GM12872 (cell line): Measurements from ENCODE around the gene ZNF135.

ENCODE experiments used
- CTCF ChIP-seq: IDR thresholded peaks from 3 replicates; pipeline ENCODE4 v1.5.1; 2011; ENCODE audit warnings: low read depth, mild to moderate bottlenecking, low read length, moderate library complexity; ENCODE audit not compliant: insufficient read depth

ZNF135 gene

GRCh38 chr19:58040751-58041525, 18.1 kb upstream of the ZNF135 start:
- TF ChIP-seq CTCF = no peak

- no peak for TF ChIP-seq CTCF
Observed at GRCh38 chr19:58042495-58043340, 16.4 kb upstream of the ZNF135 start.

- TF ChIP-seq CTCF = no peak
Observed at GRCh38 chr19:58044391-58044790, 14.7 kb upstream of the ZNF135 start.

GRCh38 chr19:58044886-58045285, 14.2 kb upstream of the ZNF135 start:
- TF ChIP-seq CTCF = no peak

GRCh38 chr19:58045411-58046050, 13.6 kb upstream of the ZNF135 start:
- no peak for TF ChIP-seq CTCF

GRCh38 chr19:58046856-58047255, 12.2 kb upstream of the ZNF135 start:
- TF ChIP-seq CTCF = no peak

GRCh38 chr19:58047672-58048071, 11.4 kb upstream of the ZNF135 start:
- TF ChIP-seq CTCF = no peak
